ENCODE measurements around the gene CCDC24. TPM values are rescaled to one million over a fixed set of nuclear protein-coding genes. Genes with fewer than 3 reads are reported as not detected.
A peak's percentile ranks its signal among the peaks of the same experiment; 100 is the strongest.

Gene CCDC24
- total and polyA plus RNA-seq, 9 of the 15 experiments (the other 6 are each of a cell fraction or from before 2014, with no cell fraction given) = 0.31 to 4.5 (median 1.5) TPM

DNA sequence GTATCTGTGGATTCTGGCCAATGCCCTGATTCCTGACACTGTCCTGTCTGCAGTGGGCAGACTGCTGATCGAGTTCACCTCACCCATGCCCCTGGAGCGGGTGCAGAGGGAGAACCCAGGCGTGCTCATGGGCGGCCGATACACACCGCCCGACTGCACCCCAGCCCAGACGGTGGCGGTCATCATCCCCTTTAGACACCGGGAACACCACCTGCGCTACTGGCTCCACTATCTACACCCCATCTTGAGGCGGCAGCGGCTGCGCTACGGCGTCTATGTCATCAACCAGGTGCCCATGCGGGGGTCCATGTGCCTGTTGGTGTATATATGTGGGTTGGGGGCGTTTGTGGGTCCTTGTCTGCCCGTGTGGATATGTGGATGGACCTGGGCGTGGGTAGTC, 9.8 kb upstream of the CCDC24 start:
- no peaks in the 10 kb centered on the region for H3K9me3 ChIP-seq (replicated peaks; ENCODE audit: control insufficient read depth, insufficient read depth, low read depth, low read length)
- no TSS peak for BruUV-seq (replicated peaks)
- FAIRE-seq = no peak
- ChIA-PET POLR2A (interaction anchor here (0.9 to 1.2 kb wide), 2 partner anchors 11 to 67 kb away, joined by 3 read pairs; no protein-coding TSS in a partner anchor), CTCF (ENCODE audit: low intra/inter-chr PET ratio) (no interaction called here)
- ATAC-seq = no peak
- H4K20me1 ChIP-seq (replicated peaks; ENCODE audit: control insufficient read depth, insufficient read depth, low read length) = peaks cover 22% of the 10 kb centered on the region; the same call in 1 of the 2 replicates
- no peak for DNase-seq (ENCODE audit: extremely low read depth in 1 of 4, low spot score in 3 of 4)
- 97% methylated on average over 18 of the region's 20 CpGs for WGBS (ENCODE audit: insufficient coverage, low coverage, missing lambda C conversion rate)
- in situ Hi-C loops (cut with MboI) = no loop called here
- no peak overlapping the region for H2AFZ ChIP-seq (ENCODE audit: low read depth, low read length)
- H3K79me2 ChIP-seq (ENCODE audit: control insufficient read depth, insufficient read depth, low read length) = peaks cover 62% of the 10 kb centered on the region
- peaks cover 37 to 73% of the 10 kb centered on the region in 2 experiments for H3K4me1 ChIP-seq (replicated peaks in 1 of 2; ENCODE audit: control insufficient read depth in 2 of 2, insufficient read depth in 2 of 2, low read length in 2 of 2)
- peaks cover 15% of the 10 kb centered on the region for H3K9me1 ChIP-seq (ENCODE audit: control insufficient read depth, insufficient read depth, low read length)
- H3K9ac ChIP-seq (ENCODE audit: insufficient read depth in 1 of 2, low read depth in 2 of 2, low read length in 2 of 2) = peak overlapping the region in 1 of 2 experiments; percentile 99; a peak in 1 of 4 replicates
- peaks cover 81% of the 10 kb centered on the region for H3K36me3 ChIP-seq (ENCODE audit: control insufficient read depth, insufficient read depth, low read length)
- H3K4me3 ChIP-seq = no peak overlapping the region
- H3K27ac ChIP-seq (ENCODE audit: extremely low read depth, low read depth, low read length) = no peak overlapping the region
- intact Hi-C loops (cut with micrococcal nuclease) = no loop called here
- no peaks in the 10 kb centered on the region for H3K27me3 ChIP-seq (ENCODE audit: control insufficient read depth in 2 of 2, insufficient read depth in 2 of 2, low read length in 2 of 2)
- TF ChIP-seq KDM1A (IDR thresholded peaks at IDR 0.05) = no peak
- TF ChIP-seq, protein P1, sequence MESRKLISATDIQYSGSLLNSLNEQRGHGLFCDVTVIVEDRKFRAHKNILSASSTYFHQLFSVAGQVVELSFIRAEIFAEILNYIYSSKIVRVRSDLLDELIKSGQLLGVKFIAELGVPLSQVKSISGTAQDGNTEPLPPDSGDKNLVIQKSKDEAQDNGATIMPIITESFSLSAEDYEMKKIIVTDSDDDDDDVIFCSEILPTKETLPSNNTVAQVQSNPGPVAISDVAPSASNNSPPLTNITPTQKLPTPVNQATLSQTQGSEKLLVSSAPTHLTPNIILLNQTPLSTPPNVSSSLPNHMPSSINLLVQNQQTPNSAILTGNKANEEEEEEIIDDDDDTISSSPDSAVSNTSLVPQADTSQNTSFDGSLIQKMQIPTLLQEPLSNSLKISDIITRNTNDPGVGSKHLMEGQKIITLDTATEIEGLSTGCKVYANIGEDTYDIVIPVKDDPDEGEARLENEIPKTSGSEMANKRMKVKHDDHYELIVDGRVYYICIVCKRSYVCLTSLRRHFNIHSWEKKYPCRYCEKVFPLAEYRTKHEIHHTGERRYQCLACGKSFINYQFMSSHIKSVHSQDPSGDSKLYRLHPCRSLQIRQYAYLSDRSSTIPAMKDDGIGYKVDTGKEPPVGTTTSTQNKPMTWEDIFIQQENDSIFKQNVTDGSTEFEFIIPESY (CRISPR knock-in tag; IDR thresholded peaks at IDR 0.05) = peak; percentile 67; the same call in 1 of the 2 replicates
- no peak for TF ChIP-seq BHLHE40 (IDR thresholded peaks at IDR 0.05; ENCODE audit: low read length)
- TF ChIP-seq NRF1 (conservative IDR thresholded peaks at IDR 0.05 in 1 of 2, IDR thresholded peaks at IDR 0.05 in 1 of 2) = no peak
- no peak for TF ChIP-seq CBFB (CRISPR knock-in tag; IDR thresholded peaks at IDR 0.05)
- no peak for TF ChIP-seq PHF21A (IDR thresholded peaks at IDR 0.05; ENCODE audit: borderline replicate concordance, low read depth)
- TF ChIP-seq CBFA2T3 (IDR thresholded peaks at IDR 0.05) = no peak
- peak; percentile 12; the same call in 1 of the 2 replicates for TF ChIP-seq POLR2G (IDR thresholded peaks at IDR 0.05; ENCODE audit: low read depth, low read length)
- no peak overlapping the region for H3K4me2 ChIP-seq (ENCODE audit: insufficient read depth, low read length)
